WTC11 (cell line): ENCODE data around the gene ATP13A1.

Experiments
- FOXP4 ChIP-seq: sonication (generic); formaldehyde crosslinking; IDR thresholded peaks from 2 replicates; pipeline ENCODE4 v1.8.0; 2022; ENCODE audit warnings: mild to moderate bottlenecking, missing genetic modification reagents
- USF2 ChIP-seq: sonication (generic); formaldehyde crosslinking; IDR thresholded peaks from 2 replicates; pipeline ENCODE4 v1.8.1; 2023; ENCODE audit warnings: mild to moderate bottlenecking, missing genetic modification reagents, moderate library complexity
- ZNF138 ChIP-seq: sonication (generic); formaldehyde crosslinking; conservative IDR thresholded peaks from 2 replicates; pipeline ENCODE4 v1.8.1; 2022; ENCODE audit warnings: mild to moderate bottlenecking, moderate library complexity, missing genetic modification reagents

- TF ChIP-seq ZNF138 (CRISPR knock-in tag) (no peak), USF2 (CRISPR knock-in tag) (no peak), FOXP4 (CRISPR knock-in tag) (no peak)
These were observed 33.4 kb downstream of the ATP13A1 start for GRCh38 chr19:19630062-19630414.
